EH (cell line): ENCODE data around the gene DDB1.

Experiments used
- DNase-seq: peaks from one replicate; pipeline ENCODE4 v3.0.0-alpha.2; 2015; ENCODE audit warnings: low read depth

The DDB1 gene

DNA sequence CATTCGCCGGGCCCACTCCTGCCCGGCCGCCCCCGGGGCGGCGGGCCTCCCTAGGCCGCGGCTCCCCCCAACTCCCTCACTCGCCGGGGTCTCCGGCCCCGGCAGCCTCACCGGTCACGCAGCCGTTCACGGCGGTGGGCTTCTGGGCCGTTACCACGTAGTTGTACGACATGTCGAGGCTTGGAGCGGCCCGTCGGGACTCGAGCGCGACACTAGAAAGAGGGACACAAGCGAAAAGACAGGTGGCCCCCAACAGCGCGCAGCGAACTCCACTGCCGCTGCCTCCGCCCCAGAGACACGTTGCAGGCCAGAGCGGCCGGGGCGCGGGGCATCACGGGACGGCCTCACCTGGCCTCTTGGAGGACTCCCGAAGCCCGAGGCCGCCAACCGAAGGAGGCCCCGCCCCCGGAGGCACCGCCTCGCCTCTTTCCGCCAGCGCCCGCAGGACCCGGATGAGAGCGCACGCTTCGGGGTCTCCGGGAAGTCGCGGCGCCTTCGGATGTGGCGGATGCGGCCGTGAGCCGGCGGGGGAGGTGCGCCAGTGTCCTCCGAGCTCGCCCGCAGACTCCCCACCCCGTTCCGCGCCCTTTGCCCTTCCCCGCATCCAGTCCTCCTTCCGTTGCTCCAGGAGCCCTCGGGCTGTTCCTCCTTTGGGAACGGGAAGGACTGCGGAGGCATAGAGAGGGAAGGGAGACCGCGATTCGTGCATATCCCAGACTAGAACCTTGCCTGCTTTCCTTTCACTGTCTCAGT, at the start of gene DDB1, which contains the start of gene TKFC:
DDB1 (minus strand) TSS at position 309 of the 753 bp plus-strand sequence; CDS start at position 172, 137 bp downstream.
TKFC (plus strand) TSS at position 432 of the 753 bp plus-strand sequence. CDS start 1,501 bp downstream, outside the sequence.
- DNase-seq = peak; percentile 93

DNA sequence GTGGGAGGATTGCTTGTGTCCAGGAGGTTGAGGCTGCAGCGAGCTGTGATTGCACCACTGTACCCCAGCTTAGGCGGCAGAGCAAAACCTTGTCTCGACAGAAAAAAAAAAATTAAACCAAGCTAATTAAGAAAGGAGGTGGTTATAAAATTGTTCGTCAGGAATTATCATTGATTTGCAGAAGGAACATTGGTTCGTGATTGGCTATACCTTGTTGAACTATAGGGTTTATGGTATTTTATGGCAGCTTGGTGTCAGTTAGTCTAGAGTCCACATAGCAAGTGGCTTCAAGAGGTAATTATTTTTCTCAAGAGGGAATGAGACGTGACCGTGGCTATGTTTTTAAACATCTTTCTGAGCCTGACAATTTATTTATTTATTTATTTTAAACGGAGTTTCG, 48.0 kb upstream of the DDB1 start:
- no peak for DNase-seq

DNA sequence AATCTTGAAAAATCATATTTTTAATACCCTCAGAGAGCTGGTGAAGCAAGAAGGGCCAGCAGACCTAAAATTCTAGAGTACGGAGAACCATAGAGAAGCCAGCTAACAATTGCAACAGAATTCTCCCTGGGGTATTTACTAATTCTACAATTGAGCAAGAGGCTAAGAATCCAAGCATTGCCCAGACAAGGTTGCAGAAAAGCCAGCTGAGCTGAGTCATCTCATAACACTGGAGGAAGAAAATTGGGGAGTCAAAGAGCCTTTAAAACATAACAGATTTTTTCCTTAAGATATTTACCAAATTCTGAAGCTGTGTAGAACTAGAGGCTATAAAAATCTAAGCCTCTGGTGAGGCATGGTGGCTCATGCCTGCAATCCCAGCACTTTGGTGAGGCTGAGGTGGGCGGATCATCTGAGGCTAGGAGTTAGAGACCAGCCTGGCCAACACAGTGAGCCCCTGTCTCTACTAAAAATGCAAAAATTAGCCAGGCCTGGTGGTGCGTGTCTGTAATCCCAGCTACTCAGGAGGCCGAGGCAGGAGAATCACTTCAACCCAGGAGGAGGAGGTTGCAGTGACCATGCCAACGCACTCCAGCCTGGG, 45.9 kb upstream of the DDB1 start:
- DNase-seq = peak; percentile 96

DNA sequence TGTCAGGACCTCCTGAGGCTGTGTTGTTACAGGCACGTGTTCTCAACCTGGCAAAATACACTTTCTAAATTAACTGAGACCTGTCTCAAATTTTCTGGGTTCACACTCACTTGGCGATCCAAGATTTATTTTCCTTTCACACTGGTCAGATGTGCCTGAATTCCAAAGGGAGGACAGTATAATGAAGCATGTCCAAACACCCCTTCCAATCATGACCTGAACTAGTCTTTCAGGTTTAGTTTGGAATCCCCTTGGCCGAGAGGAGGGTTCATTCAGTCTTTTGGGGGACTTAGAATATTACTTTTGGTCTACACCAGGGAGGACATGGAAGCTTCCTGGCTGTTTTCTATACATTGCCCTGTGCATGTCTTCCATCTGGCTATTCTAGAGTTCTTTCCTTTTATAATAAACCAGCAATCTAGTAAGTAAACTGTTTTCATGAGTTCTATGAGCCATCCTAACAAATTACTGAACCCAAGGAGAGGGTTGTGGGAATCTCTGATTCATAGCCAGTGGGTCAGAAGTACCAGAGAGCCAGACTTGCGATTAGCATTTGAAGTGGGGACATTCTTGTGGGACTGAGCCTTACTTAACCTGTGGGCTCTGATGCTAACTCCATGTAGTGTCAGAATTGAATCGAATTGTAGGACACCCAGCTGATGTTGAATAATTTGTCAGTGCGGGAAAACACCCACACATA, 44.7 kb upstream of the DDB1 start:
- DNase-seq = peak; percentile 61

DNA sequence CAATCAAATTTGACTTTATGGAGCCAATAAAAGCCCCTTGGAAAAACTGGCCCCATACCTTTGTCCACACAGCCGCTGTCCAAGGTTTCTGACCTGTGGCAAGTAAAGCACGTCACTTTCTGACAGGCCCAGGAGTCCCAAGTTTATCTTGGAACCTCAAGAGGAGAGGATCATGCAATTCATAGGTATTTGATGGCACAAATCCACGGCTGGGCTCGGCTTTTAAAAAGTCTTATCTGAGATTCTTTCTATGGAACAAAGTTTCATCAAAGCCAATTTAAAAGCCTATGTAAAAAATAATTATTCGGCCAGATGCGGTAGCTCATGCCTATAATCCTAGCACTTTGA, 42.8 kb upstream of the DDB1 start:
- no peak for DNase-seq

DNA sequence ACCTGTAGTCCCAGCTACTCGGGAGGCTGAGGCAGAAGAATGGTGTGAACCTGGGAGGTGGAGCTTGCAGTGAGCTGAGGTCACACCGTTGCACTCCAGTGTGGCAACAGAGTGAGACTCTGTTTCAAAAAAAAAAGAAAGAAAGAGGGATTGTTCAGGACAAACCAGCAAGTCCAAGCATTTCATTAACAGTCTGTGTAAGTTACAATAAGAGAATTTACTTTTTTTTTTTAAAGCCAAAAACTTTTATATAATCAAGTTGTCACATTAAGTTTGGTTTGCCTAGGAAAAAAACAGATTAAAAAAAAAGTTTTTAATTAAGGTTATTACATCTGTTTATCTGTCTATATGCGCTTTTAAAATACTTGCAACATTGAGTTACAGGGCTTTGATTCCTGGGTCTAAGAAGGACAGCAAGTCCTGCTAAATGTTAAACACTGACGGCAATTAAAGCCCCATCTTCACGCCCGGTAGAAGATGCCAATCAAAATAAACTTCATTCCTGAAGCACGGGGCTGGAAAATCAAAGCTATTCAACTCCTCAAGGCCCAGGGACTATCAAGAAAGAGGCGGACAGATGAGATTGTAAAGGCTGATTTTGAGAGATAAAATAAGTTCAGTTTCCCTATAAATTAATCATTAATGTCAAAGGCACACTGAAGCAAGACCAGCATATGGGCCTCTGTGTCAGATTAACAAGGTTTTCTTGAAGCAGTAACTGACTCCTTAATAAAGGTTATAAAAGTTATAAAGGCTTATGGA, 39.9 kb upstream of the DDB1 start:
- no peak for DNase-seq

DNA sequence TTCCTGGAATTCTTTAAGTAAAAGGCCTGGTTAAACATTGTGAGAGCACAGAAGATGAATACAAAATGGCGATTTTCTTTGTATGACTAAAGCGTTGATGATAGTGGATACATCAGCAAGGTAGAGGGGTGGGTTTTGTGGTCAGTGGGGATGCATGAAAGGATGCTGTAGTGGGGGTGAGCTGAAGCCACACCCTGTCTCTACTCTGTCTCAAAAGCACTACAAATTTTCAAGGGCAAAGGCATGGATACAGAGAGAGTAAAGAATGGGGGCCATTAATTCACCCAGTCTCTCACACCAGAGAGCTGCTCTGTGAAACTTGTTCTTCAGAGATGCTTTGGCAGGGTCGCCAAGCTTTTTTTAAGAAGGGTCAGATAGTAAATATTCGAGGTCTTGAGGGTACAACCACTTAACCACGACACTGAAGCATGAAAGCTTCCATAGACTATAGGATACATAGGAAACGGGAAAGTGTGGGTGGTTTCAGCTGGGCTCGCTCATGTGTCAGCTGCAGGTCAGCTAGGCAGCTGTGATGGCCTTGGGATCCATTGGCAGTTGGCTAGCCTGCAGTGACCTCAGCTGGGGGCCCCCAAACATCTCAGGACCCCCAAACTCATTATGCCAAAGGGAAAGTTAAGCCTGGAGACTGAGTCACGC, 37.6 kb upstream of the DDB1 start:
- no peak for DNase-seq

DNA sequence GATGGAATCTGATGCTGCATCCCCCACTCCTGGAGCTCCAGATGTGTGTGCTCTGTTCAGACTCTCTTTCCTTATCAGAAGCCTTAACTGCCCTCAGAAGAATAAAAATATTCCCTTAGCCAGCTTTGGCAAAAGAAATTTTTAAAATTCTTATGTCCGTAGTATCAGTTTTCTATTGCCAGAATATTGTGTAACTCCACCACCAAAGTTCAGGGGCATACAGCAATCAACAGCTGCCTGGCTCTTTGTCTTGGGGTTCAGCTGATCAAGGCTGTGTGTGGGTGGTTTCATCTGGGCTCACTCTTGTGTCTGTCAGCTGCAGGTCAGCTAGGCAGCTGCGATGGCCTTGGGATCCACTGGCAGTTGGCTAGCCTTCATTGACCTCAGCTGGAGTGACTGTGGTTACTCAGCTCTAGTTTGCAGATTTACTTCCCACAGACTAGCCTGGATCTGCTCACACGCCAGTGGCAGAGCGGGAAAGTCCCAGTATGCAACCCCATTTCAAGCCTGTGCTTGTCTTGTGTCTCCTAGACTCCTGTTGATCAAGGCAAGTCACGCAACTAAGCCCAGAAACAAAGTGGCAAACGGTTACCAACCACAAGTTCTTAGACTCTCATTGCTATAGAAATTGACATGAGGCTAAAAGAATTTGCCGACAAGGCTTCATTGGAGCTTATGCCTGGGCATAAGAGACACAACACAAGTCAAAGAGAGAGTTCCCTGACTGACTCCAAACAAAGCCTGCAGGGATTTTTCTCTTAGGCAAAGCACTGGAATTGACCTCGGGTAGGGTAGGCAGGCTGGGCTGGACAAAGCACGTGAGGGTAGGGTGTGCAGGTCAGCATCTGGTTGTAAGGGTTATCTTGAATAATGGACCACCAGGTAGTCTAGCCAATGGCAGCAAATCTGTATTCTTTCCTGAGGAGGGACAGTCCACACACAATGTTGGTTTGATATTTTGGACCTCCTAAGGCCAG, 36.8 kb upstream of the DDB1 start:
- DNase-seq = no peak

DNA sequence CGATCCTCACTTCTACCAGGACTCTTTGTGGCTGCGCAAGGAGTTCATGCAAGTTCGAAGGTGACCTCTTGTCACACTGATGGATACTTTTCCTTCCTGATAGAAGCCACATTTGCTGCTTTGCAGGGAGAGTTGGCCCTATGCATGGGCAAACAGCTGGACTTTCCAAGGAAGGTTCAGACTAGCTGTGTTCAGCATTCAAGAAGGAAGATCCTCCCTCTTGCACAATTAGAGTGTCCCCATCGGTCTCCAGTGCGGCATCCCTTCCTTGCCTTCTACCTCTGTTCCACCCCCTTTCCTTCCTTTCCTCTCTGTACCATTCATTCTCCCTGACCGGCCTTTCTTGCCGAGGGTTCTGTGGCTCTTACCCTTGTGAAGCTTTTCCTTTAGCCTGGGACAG, 35.7 kb upstream of the DDB1 start:
- no peak for DNase-seq

DNA sequence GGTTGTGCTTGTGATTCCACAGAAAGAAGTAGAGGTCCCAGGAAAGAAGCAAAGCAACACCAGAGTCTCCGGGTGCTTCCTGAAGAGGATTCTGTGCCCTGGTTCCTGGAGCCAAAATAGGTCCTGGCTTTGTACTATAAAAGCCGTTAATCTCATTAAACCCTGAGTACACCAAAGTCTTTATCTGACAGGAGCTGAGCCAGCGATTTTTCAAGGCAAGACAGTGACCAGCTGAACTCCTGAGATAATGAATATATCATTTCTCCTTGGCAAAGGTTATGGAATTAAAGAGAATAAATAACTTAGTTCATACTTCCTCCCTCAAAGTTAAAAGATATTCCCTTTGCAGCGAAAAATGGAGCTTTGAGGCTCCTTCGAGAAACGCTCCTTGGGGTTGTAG, 34.5 kb upstream of the DDB1 start:
- DNase-seq = no peak

DNA sequence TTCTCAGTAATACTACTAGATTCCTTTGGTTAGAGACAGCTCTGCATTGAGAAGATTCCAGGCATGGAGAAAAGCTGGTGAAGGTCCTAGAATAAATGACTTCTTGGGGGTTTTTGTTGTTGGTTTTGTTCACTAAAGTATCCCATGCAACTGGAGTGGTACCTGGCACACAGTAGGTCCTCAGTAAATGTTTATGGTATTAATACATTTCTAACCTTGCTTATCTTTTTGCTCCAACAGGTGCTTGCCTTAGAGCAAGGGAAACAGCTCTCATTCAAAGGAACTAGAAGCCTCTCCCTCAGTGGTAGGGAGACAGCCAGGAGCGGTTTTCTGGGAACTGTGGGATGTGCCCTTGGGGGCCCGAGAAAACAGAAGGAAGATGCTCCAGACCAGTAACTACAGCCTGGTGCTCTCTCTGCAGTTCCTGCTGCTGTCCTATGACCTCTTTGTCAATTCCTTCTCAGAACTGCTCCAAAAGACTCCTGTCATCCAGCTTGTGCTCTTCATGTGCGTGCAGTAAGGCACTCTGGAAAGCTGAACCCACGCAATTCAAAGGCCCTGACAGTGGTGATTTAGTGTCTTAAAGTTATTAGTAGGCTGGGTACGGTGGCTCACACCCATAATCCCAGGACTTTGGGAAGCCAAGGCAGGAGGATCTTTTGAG, 31.2 kb upstream of the DDB1 start:
- no peak for DNase-seq

DNA sequence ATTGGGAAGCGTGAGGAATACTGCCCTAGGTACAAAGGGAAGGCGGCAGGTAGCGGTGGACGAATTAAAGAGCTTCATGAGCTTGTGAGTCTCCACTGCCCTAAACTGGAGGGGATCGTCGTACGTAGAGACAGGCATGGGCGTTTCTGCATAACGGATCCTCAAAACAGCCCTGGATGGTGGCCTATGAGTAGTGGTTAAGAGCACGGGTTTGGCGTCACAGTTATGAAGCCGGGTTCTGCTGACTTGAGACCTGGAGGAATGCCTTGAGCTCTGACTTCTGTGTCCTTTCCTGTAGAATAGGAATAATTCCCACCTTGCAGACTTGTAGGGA, 29.6 kb upstream of the DDB1 start:
- DNase-seq = peak; percentile 58

DNA sequence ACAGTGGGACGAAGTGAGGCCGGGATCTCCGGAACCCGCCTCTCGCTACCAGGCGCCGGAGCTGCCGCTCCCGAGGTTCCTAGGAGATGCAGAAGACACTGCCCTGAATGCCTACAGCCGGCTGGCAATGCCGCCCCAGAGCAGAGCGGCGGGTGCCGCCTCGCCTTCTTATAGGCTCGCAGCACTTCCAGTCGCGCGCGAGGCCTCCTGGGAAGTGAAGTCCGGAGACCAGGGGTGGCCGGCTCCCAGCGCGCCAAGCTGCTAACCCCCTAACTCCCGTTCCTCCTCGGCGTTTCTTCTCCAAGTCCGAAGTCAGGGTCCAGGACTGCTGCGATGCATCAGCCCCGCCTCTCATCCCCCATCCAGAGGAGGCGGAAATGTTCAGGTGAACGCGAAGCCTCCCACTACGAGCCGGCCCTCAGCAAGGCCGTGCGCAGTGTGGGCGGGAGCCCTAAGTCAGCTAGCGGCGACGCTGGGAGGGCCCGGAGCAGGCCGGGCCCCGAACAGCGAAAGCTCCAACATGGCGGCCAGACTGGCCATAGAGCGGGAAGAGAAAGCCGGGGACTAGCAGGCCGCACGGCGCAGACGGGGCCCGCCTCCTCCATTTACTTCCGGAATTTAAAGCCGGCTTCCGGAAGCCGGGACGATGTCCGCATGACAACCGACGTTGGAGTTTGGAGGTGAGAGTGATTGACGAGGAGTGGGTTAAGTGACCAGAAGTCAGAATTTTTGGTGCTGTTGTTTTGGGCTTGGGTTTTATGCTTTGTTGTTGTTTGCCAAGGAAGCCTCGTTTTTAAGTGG, 29.0 kb upstream of the DDB1 start, which contains the start of the genes CYB561A3 and TMEM138:
CYB561A3 (minus strand) TSS at position 142 of the 801 bp plus-strand sequence. CDS start 5,169 bp downstream, outside the sequence.
TMEM138 (plus strand) TSS at position 634 of the 801 bp plus-strand sequence. CDS start 2,017 bp downstream, outside the sequence.
- DNase-seq = peak; percentile 94

DNA sequence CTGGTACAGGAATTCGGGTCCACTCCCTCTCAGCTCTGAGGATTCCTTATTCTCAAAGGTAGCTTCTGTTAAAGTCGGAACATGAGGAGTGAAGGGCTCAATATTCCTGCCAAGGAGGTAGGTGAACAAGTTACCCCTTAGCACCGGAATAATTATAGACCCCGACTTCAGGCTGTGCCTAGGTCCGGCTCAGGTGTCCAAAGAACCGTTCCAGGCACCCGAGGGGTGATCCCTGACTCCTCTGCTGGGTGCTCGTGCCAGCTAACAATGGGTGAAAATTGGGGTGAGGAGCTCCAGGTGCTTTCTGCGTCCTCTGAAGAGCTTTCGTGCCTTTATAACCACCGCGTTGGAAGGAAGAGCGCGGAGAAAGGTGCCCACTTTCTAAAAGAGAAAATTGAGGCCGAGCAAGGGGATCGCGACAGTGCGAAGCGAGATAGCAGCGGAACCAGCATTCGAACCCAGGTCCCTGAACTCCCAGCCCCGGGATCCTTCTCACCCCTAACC, 28.4 kb upstream of the DDB1 start:
- no peak for DNase-seq

DNA sequence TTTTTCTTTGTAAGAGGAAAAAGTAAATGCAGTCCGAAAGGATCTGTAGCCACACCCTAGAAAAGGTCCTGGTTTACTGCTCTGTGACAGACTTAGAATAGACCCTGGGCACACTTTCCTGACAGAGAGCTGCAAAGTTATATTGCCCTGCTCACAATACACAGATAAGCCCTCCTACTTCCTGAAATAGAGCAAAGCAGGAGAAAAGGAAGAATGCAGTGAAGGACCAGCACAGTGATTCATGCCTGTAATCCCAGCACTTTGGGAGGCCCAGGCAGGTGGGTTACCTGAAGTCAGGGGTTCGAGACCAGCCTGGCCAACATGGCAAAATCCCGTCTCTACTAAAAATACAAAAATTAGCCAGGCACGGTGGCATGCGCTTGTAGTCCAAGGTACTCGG, 26.6 kb upstream of the DDB1 start:
- DNase-seq = no peak

DNA sequence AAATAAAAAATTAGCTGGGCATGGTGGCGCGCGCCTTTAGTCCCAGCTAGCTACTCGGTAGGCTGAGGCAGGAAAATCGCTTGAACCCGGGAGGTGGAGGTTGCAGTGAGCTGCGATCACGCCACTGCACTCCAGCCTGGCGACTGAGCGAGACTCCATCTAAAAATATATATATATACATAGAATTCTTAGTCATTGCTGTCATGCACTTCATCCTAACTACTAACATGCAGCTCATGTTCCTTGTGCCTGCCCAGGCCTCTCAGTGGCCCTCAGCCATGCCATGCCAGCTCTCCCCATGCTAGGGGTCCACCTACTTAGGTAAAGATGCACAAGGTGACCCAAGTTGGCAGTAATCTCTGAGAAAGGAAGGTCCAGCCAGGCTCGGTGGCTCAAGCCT, 25.7 kb upstream of the DDB1 start:
- no peak for DNase-seq

DNA sequence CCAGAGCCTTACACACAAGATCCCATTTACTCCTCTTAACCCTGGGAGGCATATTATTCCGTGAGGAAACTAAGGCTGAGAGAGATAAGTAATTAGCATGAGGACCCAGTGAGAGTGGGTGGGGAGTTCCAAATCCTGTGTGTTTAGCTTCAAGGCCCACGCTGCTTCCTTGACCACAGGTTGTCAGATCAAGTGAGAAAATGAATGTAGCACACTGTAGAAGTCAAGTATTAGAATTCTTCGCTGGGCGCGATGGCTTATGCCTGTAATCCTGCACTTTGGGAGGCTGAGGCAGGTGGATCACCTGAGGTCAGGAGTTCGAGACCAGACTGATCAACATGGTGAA, 25.0 kb upstream of the DDB1 start:
- no peak for DNase-seq

DNA sequence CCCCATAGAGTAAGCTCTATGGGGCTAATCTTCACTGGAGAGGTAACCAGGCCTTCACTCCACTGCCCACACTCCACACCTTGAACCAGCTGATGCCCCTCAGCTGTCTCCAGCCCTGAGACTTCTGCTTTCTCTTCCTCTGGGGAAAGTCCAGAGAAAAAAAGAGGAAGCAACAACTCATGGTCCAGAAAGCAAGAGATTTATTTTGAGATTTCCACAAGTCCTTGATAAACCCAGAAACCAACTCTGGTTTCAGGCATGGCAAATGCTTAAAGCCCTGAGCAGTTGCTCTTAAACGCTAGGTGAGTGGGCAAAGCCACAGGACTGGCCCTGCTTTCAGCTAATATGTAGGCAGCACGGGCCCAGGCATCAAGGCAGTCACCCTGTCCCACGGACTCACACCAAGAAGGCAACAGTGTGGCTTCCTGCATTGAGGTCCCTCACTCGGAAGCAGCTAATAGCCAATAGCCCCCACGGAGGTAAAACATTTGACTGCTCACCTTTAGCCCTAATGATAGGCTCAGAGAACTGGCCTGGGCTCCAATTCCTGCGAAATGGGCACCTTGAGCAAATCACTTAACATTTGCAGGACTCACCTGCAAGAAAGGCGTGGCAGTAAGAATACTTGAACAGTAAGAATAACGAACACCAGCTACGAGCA, 24.5 kb upstream of the DDB1 start:
- no peak for DNase-seq

DNA sequence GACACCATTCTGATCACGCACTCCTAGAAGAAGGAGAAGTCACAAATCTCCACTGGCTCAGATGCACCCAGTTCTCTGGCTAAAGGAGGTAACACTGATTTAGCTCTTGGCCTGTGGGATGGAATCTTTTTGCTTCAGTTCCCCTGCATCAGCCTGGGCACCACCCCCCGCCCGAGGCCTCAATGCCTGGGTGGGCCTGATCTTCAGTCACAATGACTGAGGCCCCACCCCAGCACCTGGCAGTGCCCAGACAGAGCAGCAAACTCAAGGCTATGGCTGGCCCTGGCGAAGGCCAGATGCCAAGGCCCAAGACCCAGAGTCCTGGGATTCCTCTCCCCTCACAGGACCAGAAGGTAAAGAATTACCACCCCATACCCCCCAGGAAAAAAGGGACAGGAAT, 23.8 kb upstream of the DDB1 start:
- DNase-seq = no peak
